ENCODE data around the gene AHCYL2. TPM values are rescaled to one million over a fixed set of nuclear protein-coding genes. Genes with fewer than 3 reads are reported as not detected.
"Not testable (repeated sequence)": the region's sequence is repeated elsewhere in the genome, so short reads cannot be mapped to it uniquely, and the experiment has no call there.

The AHCYL2 gene
- total and polyA plus RNA-seq, 2 experiments from 2014 or later = 7.8 to 29.4 TPM

GRCh38 chr7:129351320-129351719 lies 126.5 kb downstream of the AHCYL2 start:
- no peak for ATAC-seq
- H3K4me2 ChIP-seq = no peak overlapping the region
- peaks cover 5% of the 10 kb centered on the region; the same call in 1 of the 3 replicates for H3K4me1 Mint-ChIP-seq

GRCh38 chr7:129353104-129353503 lies 128.3 kb downstream of the AHCYL2 start:
- peak overlapping the region; percentile 6; the same call in 1 of the 2 replicates for H3K27ac ChIP-seq (ENCODE audit: low read depth)
- H3K36me3 Mint-ChIP-seq (ENCODE audit: low read depth); H3K9me3 Mint-ChIP-seq; H3K4me2 ChIP-seq; H3F3A ChIP-seq (replicated peaks; ENCODE audit: low read depth); H3K4me3 Mint-ChIP-seq; H3K27me3 ChIP-seq (ENCODE audit: insufficient read depth); H3K4me3 ChIP-seq; H4K20me1 ChIP-seq (replicated peaks; ENCODE audit: insufficient read depth); H2AFZ ChIP-seq; H3K36me3 ChIP-seq (ENCODE audit: insufficient read depth); H3K27ac Mint-ChIP-seq; H3K27me3 Mint-ChIP-seq (ENCODE audit: insufficient read depth, low read depth, poor library complexity); H3K79me2 ChIP-seq (replicated peaks; ENCODE audit: insufficient read depth); H3K4me1 ChIP-seq (ENCODE audit: insufficient read depth); H3K9me2 ChIP-seq (ENCODE audit: insufficient read depth); H3K4me1 Mint-ChIP-seq: not testable (repeated sequence)
- DNase-seq (ENCODE audit: low spot score) (peak; percentile 79), ATAC-seq (peak; percentile 69)

More at GRCh38 chr7:129351320-129351719, 126.5 kb downstream of the AHCYL2 start:
- H3K79me2 ChIP-seq (replicated peaks; ENCODE audit: insufficient read depth) = no peaks in the 10 kb centered on the region
- no peaks in the 10 kb centered on the region for H3F3A ChIP-seq (replicated peaks; ENCODE audit: low read depth)
- Mint-ChIP-seq H3K36me3 (ENCODE audit: low read depth) (no peaks in the 10 kb centered on the region), H3K27ac (no peak overlapping the region; the same call in 1 of the 2 replicates), H3K4me3 (no peak overlapping the region), H3K9me3 (no peaks in the 10 kb centered on the region), H3K27me3 (ENCODE audit: insufficient read depth, low read depth, poor library complexity) (no peaks in the 10 kb centered on the region)
- H3K9me2 ChIP-seq (ENCODE audit: insufficient read depth) = no peaks in the 10 kb centered on the region
- H4K20me1 ChIP-seq (replicated peaks; ENCODE audit: insufficient read depth) = no peaks in the 10 kb centered on the region
- H3K36me3 ChIP-seq (ENCODE audit: insufficient read depth) = no peaks in the 10 kb centered on the region
- no peaks in the 10 kb centered on the region for H3K27me3 ChIP-seq (ENCODE audit: insufficient read depth)
- TF ChIP-seq EZH2phosphoT487 (IDR thresholded peaks at IDR 0.05; ENCODE audit: unreplicated experiment) = no peak
- no peak for TF ChIP-seq ZNF331 (CRISPR knock-in tag; IDR thresholded peaks at IDR 0.05; ENCODE audit: low read depth)
- TF ChIP-seq CTCF (conservative IDR thresholded peaks at IDR 0.05; ENCODE audit: low read depth in 2 of 2) = no peak
- peak; percentile 42; the same call in 1 of the 2 replicates for TF ChIP-seq CREB1 (CRISPR knock-in tag; IDR thresholded peaks at IDR 0.05; ENCODE audit: low read depth)
- peak overlapping the region; percentile 57 for H3K27ac ChIP-seq (ENCODE audit: low read depth)
- H2AFZ ChIP-seq = no peak overlapping the region
- peaks cover 9% of the 10 kb centered on the region for H3K4me1 ChIP-seq (ENCODE audit: insufficient read depth)
- H3K4me3 ChIP-seq = no peak overlapping the region
- DNase-seq (ENCODE audit: low spot score) = no peak

GRCh38 chr7:129354428-129355157 lies 129.8 kb downstream of the AHCYL2 start:
- Histone ChIP-seq H2AFZ (no peak overlapping the region), H3K4me1 (ENCODE audit: insufficient read depth) (0 out of 2 replicates have a peak, but pooled peaks cover 5% of the 10 kb centered on the region), H3K4me3 (no peak overlapping the region), H4K20me1 (replicated peaks; ENCODE audit: insufficient read depth) (no peaks in the 10 kb centered on the region), H3K79me2 (replicated peaks; ENCODE audit: insufficient read depth) (no peaks in the 10 kb centered on the region), H3K27me3 (ENCODE audit: insufficient read depth) (no peaks in the 10 kb centered on the region), H3K9me2 (ENCODE audit: insufficient read depth) (no peaks in the 10 kb centered on the region), H3K36me3 (ENCODE audit: insufficient read depth) (no peaks in the 10 kb centered on the region), H3K27ac (ENCODE audit: low read depth) (no peak overlapping the region), H3K4me2 (no peak overlapping the region), H3F3A (replicated peaks; ENCODE audit: low read depth) (no peaks in the 10 kb centered on the region)
- no peaks in the 10 kb centered on the region for H3K9me3 Mint-ChIP-seq
- peaks cover 4% of the 10 kb centered on the region for H3K27me3 Mint-ChIP-seq (ENCODE audit: insufficient read depth, low read depth, poor library complexity)
- no peaks in the 10 kb centered on the region for H3K36me3 Mint-ChIP-seq (ENCODE audit: low read depth)
- H3K4me1 Mint-ChIP-seq = peaks cover 2% of the 10 kb centered on the region; the same call in 1 of the 3 replicates
- ATAC-seq (no peak), DNase-seq (ENCODE audit: low spot score) (no peak)
- no peak overlapping the region for H3K4me3 Mint-ChIP-seq
- H3K27ac Mint-ChIP-seq = no peak overlapping the region
- TF ChIP-seq CTCF (conservative IDR thresholded peaks at IDR 0.05; ENCODE audit: low read depth in 2 of 2) (no peak), REST (IDR thresholded peaks at IDR 0.05; ENCODE audit: unreplicated experiment) (no peak), ZNF114 (CRISPR knock-in tag; IDR thresholded peaks at IDR 0.05) (no peak), JUNB (IDR thresholded peaks at IDR 0.05; ENCODE audit: unreplicated experiment) (no peak), STAT1 (IDR thresholded peaks at IDR 0.05; ENCODE audit: unreplicated experiment) (no peak), NANOG (IDR thresholded peaks at IDR 0.05; ENCODE audit: borderline replicate concordance) (no peak)

All from GM23338 (cell line).